ENCODE results near the gene OR7A5. TPM values are rescaled to one million over a fixed set of nuclear protein-coding genes. Genes with fewer than 3 reads are reported as not detected.
"Not testable (repeated sequence)": the region's sequence is repeated elsewhere in the genome, so short reads cannot be mapped to it uniquely, and the experiment has no call there.

OR7A5 gene
- total and polyA plus RNA-seq, 2 of the 8 experiments (the other 6 are each of a cell fraction or from before 2014, with no cell fraction given) = not detected

GRCh38 chr19:14777645-14778044 lies 57.3 kb downstream of the OR7A5 start:
- ChIA-PET CTCF (ENCODE audit: partially characterized antibody) (interaction anchor here (0.7 to 2.2 kb wide), 9 partner anchors 7 to 377 kb away, joined by 3 to 10 read pairs (median 4); partner anchors contain the start of gene NDUFB7), POLR2A (ENCODE audit: partially characterized antibody) (interaction anchor here (0.8 to 4.1 kb wide), 3 partner anchors 10 to 21 kb away, joined by 3 to 18 read pairs (median 7); no protein-coding TSS in a partner anchor)
- not testable (repeated sequence) for H3K56ac ChIP-seq (replicated peaks; ENCODE audit: insufficient read length, low read depth, low read length); DNase-seq (ENCODE audit: low read depth in 1 of 2, low spot score in 2 of 2); H3K27ac ChIP-seq (ENCODE audit: low read depth, low read length); H2BK15ac ChIP-seq (ENCODE audit: low read length); H3K4me3 ChIP-seq (ENCODE audit: extremely low read depth in 1 of 4, insufficient read depth in 2 of 4, low read depth in 3 of 4, low read length in 4 of 4); H2BK5ac ChIP-seq (ENCODE audit: low read depth, low read length); H3K18ac ChIP-seq (ENCODE audit: extremely low read depth, low read length); H3K9me3 ChIP-seq (ENCODE audit: insufficient read depth in 2 of 2, low read depth in 1 of 2, low read length in 1 of 2); H3K79me2 ChIP-seq (ENCODE audit: control insufficient read depth in 1 of 2, insufficient read depth in 2 of 2, low read length in 2 of 2); H3K36me3 ChIP-seq (ENCODE audit: control insufficient read depth in 2 of 4, insufficient read depth in 4 of 4, low read length in 3 of 4); H3K14ac ChIP-seq (ENCODE audit: insufficient read length); H3K23ac ChIP-seq (ENCODE audit: insufficient read length); H4K8ac ChIP-seq (ENCODE audit: extremely low read depth, insufficient read depth, low read length); H2BK120ac ChIP-seq (replicated peaks; ENCODE audit: low read depth, low read length); H3K4ac ChIP-seq (replicated peaks; ENCODE audit: insufficient read length, low read depth, low read length); H4K91ac ChIP-seq (replicated peaks; ENCODE audit: insufficient read length, low read length); H3K79me1 ChIP-seq (ENCODE audit: low read depth, low read length); H2AK5ac ChIP-seq (ENCODE audit: low read depth, low read length); H3K9ac ChIP-seq (replicated peaks in 1 of 4; ENCODE audit: extremely low read depth in 1 of 4, low read depth in 3 of 4, low read length in 3 of 4); H3K4me2 ChIP-seq (ENCODE audit: insufficient read depth in 1 of 2, low read depth in 2 of 2, low read length in 2 of 2); H3K27me3 ChIP-seq (replicated peaks in 1 of 4; ENCODE audit: control insufficient read depth in 3 of 4, extremely low read depth in 1 of 4, insufficient read depth in 3 of 4, low read length in 3 of 4); FAIRE-seq; H2BK20ac ChIP-seq (ENCODE audit: low read length); H4K5ac ChIP-seq (ENCODE audit: insufficient read length, low read depth, low read length); H2BK12ac ChIP-seq (ENCODE audit: low read depth, low read length); H4K20me1 ChIP-seq (replicated peaks in 1 of 2; ENCODE audit: control insufficient read depth in 1 of 2, insufficient read depth in 2 of 2, low read length in 2 of 2); H3K4me1 ChIP-seq (replicated peaks in 1 of 4; ENCODE audit: control insufficient read depth in 3 of 4, insufficient read depth in 4 of 4, low read length in 3 of 4); H2AFZ ChIP-seq (ENCODE audit: low read length); H3K23me2 ChIP-seq (ENCODE audit: low read depth, low read length)
- WGBS, 2 experiments (ENCODE audit: extremely low coverage in 1 of 2, insufficient coverage in 1 of 2, insufficient read length in 1 of 2, insufficient replicate concordance in 2 of 2, low coverage in 1 of 2, low lambda C conversion rate in 2 of 2, missing lambda C conversion rate in 1 of 2) = 94% methylated on average over 4 of the region's 4 CpGs; no CpG with 5 or more reads in 1 of the 2 experiments

Small RNA genes within 50 kb of the gene (small RNA-seq; reads per million reads assigned to genes)
- not detected for gene AC005255.1 (ENCODE audit: insufficient read depth)

Other genes with a start within 250 kb of the OR7A5 start
- not detected in 2 replicates for gene ADGRE3, start 160.3 kb downstream of the OR7A5 start, total RNA-seq (2021; fragmentation: NEBNext Ultra II Directional; extraction: Animal tissue kit (Norgen Biotek cat#: 25700))
- not detected in 2 replicates for gene ADGRE3, start 160.3 kb downstream of the OR7A5 start, polyA plus RNA-seq (2011; rRNA removed)
- gene ZNF333, start 145.1 kb downstream of the OR7A5 start, total RNA-seq (2021; fragmentation: NEBNext Ultra II Directional; extraction: Animal tissue kit (Norgen Biotek cat#: 25700)) = 7.3 and 7.5 TPM in 2 replicates
- 7.9 and 8.4 TPM in 2 replicates for gene ZNF333, start 145.1 kb downstream of the OR7A5 start, polyA plus RNA-seq (2011; rRNA removed)
- gene ADGRE2, start 56.6 kb downstream of the OR7A5 start, total RNA-seq (2021; fragmentation: NEBNext Ultra II Directional; extraction: Animal tissue kit (Norgen Biotek cat#: 25700)) = 3.2 and 4.5 TPM in 2 replicates
- gene ADGRE2, start 56.6 kb downstream of the OR7A5 start, polyA plus RNA-seq (2011; rRNA removed) = 2.0 and 3.7 TPM in 2 replicates
- not detected in 2 replicates for gene OR7C1, start within 50 bp of the OR7A5 start, total RNA-seq (2021; fragmentation: NEBNext Ultra II Directional; extraction: Animal tissue kit (Norgen Biotek cat#: 25700))
- gene OR7C1, start within 50 bp of the OR7A5 start, polyA plus RNA-seq (2011; rRNA removed) = not detected in 2 replicates
- not detected in 2 replicates for gene OR7A10, start 13.7 kb upstream of the OR7A5 start, total RNA-seq (2021; fragmentation: NEBNext Ultra II Directional; extraction: Animal tissue kit (Norgen Biotek cat#: 25700))
- not detected in 2 replicates for gene OR7A10, start 13.7 kb upstream of the OR7A5 start, polyA plus RNA-seq (2011; rRNA removed)
- not detected in 2 replicates for gene OR7A17, start 50.9 kb upstream of the OR7A5 start, total RNA-seq (2021; fragmentation: NEBNext Ultra II Directional; extraction: Animal tissue kit (Norgen Biotek cat#: 25700))
- not detected in 2 replicates for gene OR7A17, start 50.9 kb upstream of the OR7A5 start, polyA plus RNA-seq (2011; rRNA removed)
- gene OR7C2, start 106.3 kb upstream of the OR7A5 start, total RNA-seq (2021; fragmentation: NEBNext Ultra II Directional; extraction: Animal tissue kit (Norgen Biotek cat#: 25700)) = not detected in 2 replicates
- not detected in 2 replicates for gene OR7C2, start 106.3 kb upstream of the OR7A5 start, polyA plus RNA-seq (2011; rRNA removed)
- gene SLC1A6, start 144.7 kb upstream of the OR7A5 start, total RNA-seq (2021; fragmentation: NEBNext Ultra II Directional; extraction: Animal tissue kit (Norgen Biotek cat#: 25700)) = 13.6 and 14.0 TPM in 2 replicates
- gene SLC1A6, start 144.7 kb upstream of the OR7A5 start, polyA plus RNA-seq (2011; rRNA removed) = 17.7 and 26.6 TPM in 2 replicates
- not detected in 2 replicates for gene CASP14, start 214.3 kb upstream of the OR7A5 start, total RNA-seq (2021; fragmentation: NEBNext Ultra II Directional; extraction: Animal tissue kit (Norgen Biotek cat#: 25700))
- not detected in 2 replicates for gene CASP14, start 214.3 kb upstream of the OR7A5 start, polyA plus RNA-seq (2011; rRNA removed)
- gene OR1I1, start 247.0 kb upstream of the OR7A5 start, total RNA-seq (2021; fragmentation: NEBNext Ultra II Directional; extraction: Animal tissue kit (Norgen Biotek cat#: 25700)) = not detected in 2 replicates
- not detected in 2 replicates for gene OR1I1, start 247.0 kb upstream of the OR7A5 start, polyA plus RNA-seq (2011; rRNA removed)